Nucleus accumbens (tissue), 56 donors: ENCODE results near the gene ARHGEF3.
"Not testable (repeated sequence)": the region's sequence is repeated elsewhere in the genome, so short reads cannot be mapped to it uniquely, and the experiment has no call there.

Experiments used
- DNase-seq, 56 donors: peaks; one replicate each; lab custom pipeline; 2025; lab: John Stamatoyannopoulos, UW

Gene ARHGEF3

GRCh38 chr3:56692001-56692365 lies 109.8 kb downstream of the ARHGEF3 start:
- DNase-seq, result not testable (repeated sequence)

GRCh38 chr3:56691165-56692000 lies 110.4 kb downstream of the ARHGEF3 start:
- DNase-seq, result no peak

DNA sequence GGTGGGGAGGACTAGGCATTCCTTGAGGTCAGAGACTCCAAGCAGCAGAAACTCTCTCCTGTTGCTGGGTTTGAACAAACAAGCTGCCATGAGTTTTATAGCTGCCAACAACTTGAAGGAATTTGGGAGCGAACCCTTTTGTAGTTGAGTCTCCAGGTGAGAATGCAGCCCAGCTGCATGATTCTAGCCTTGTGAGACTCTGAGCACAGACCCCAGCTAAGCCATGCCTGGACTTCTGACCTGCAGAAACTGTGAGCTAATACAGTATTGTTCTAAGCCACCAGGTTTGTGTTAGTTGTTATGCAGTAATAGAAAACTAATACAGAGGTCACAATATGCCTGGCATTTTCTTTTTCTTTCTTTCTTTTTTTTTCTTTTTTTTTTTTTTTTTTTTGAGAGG lies 112.4 kb downstream of the ARHGEF3 start:
- no peak for DNase-seq

- no peak for DNase-seq
Measured at GRCh38 chr3:56688191-56688590, 113.6 kb downstream of the ARHGEF3 start.

- DNase-seq, result no peak
Measured at GRCh38 chr3:56684029-56684428, 117.7 kb downstream of the ARHGEF3 start.

DNA sequence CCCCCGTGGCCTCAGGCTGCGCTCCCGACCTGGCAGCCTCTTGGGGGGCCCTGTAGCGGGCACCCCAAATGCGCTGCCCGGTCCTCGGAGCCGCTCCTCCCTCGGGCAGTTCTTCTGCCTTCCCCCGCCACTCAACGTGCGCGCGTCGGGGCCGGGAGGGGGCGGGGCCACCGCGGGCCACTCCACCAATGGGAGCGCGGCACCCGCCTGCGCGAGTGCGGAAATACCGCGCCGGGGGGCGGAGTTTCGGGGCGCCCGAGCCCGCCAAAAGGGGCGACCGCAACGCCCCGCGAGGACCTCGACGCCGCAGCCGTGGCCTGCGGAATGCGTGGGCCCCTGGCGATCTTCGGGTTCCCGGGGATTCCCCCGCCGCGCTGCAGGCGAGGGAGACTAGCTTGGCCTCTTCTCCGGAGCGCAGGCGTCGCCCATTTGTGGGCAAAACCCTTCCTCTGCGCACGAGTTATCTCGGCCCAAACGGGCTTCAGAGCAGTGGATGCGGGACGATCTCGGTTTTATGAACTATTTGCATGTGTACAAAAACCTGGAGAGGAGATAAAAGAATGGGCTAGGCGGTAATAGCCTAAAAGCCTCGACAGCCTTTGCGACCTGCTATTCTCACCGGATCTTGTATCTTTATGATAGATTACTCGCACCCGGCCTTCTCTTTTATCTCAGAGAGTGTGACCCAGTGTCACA lies 118.5 kb downstream of the ARHGEF3 start, which contains the start of gene TASOR:
Gene TASOR, minus strand, starts transcription at position 144 of the 696 bp plus-strand sequence. CDS start 259 bp downstream, outside the sequence.
- DNase-seq, result peak in 55 of 56 donors; percentile 8 to 88 (median 71)

GRCh38 chr3:56682462-56683121 lies 119.2 kb downstream of the ARHGEF3 start:
- DNase-seq, result peak in 54 of 56 donors; percentile 2 to 86 (median 70)

DNA sequence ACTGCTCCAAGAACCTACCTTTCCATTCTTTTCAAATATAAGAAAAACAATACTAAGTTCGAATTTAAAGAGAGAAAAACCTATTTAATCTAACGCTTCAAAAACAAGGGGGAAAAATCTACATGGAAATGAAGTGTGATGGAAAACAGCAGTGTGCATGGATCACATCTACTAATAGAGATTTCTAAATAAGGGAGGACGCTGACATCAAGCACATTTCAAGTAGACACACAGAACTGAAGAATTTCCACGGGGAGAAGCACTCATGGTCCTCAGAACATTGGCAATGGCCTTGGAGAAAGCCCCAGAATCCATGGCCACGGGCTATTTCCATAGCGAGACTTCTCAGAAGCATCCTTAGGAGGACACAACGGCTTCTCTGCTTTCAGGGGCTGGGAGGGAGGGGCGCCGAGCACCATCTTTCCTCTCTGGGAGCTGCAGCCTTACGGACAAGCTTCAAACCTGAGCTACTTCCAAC lies 119.7 kb downstream of the ARHGEF3 start:
- peak in 6 of 56 donors; percentile 18 to 56 (median 42) for DNase-seq

GRCh38 chr3:56680054-56680580 lies 121.6 kb downstream of the ARHGEF3 start:
- no peak for DNase-seq
